PFSK-1 (cell line): Measurements from ENCODE around the gene RAB9A.

Source experiments
- FOXP2 ChIP-seq: optimal IDR thresholded peaks from 2 replicates; pipeline ENCODE3; 2011; ENCODE audit warnings: borderline replicate concordance, control low read depth, inconsistent platforms; ENCODE audit not compliant: insufficient read depth; ENCODE audit errors: extremely low read length, extremely low read depth
- POLR2AphosphoS5 ChIP-seq: IDR thresholded peaks from 2 replicates; pipeline ENCODE4 v1.6.1; 2012; ENCODE audit warnings: low read depth, mild to moderate bottlenecking, control low read depth, low read length, moderate library complexity
- REST ChIP-seq, 2 experiments: IDR thresholded peaks; 2 replicates each; pipeline versions ENCODE4 v1.6.1 to v1.8.0; 2011 to 2012; ENCODE audit warnings: low read depth in 2 of 2, low read length in 2 of 2, control low read depth in 1 of 2, inconsistent platforms in 1 of 2, mild to moderate bottlenecking in 1 of 2, moderate library complexity in 1 of 2; ENCODE audit not compliant: insufficient read depth in 1 of 2
- SIN3A ChIP-seq: IDR thresholded peaks from 2 replicates; pipeline ENCODE4 v1.6.1; 2012; ENCODE audit warnings: mild to moderate bottlenecking, low read length, moderate library complexity, borderline replicate concordance; ENCODE audit not compliant: insufficient read depth
- TAF1 ChIP-seq: IDR thresholded peaks from 2 replicates; pipeline ENCODE4 v1.6.1; 2012; ENCODE audit warnings: low read length, control low read depth, borderline replicate concordance; ENCODE audit not compliant: insufficient read depth

Gene RAB9A

GRCh38 chrX:13654116-13654515, 34.8 kb upstream of the RAB9A start:
- no peak for TF ChIP-seq FOXP2
- TF ChIP-seq REST (IDR thresholded peaks at IDR 0.05; ENCODE audit: insufficient read depth in 1 of 2, low read depth in 2 of 2, low read length in 2 of 2): no peak
- no peak for TF ChIP-seq TAF1
- no peak for TF ChIP-seq SIN3A
- no peak for TF ChIP-seq POLR2AphosphoS5

- TF ChIP-seq REST (IDR thresholded peaks at IDR 0.05; ENCODE audit: insufficient read depth in 1 of 2, low read depth in 2 of 2, low read length in 2 of 2) (no peak), POLR2AphosphoS5 (no peak), TAF1 (no peak), SIN3A (no peak), FOXP2 (no peak)
Measured at GRCh38 chrX:13655674-13656073, 33.3 kb upstream of the RAB9A start.

GRCh38 chrX:13658602-13659001, 30.3 kb upstream of the RAB9A start:
- TF ChIP-seq SIN3A (no peak), FOXP2 (no peak), REST (IDR thresholded peaks at IDR 0.05; ENCODE audit: insufficient read depth in 1 of 2, low read depth in 2 of 2, low read length in 2 of 2) (no peak), TAF1 (no peak), POLR2AphosphoS5 (no peak)

GRCh38 chrX:13659063-13659462, 29.9 kb upstream of the RAB9A start:
- TF ChIP-seq POLR2AphosphoS5: no peak
- no peak for TF ChIP-seq FOXP2
- TF ChIP-seq TAF1: no peak
- TF ChIP-seq REST (IDR thresholded peaks at IDR 0.05; ENCODE audit: insufficient read depth in 1 of 2, low read depth in 2 of 2, low read length in 2 of 2): no peak
- TF ChIP-seq SIN3A: no peak
